GM21619 (cell line): ENCODE measurements around the gene SKAP1.
"Not testable (repeated sequence)": the region's sequence is repeated elsewhere in the genome, so short reads cannot be mapped to it uniquely, and the experiment has no call there.

ENCODE experiments used
- ATAC-seq: cut with Tn5 transposase; IDR thresholded peaks from one replicate; pipeline ENCODE4 v1.9.1; 2021; ENCODE audit not compliant: unreplicated experiment

The SKAP1 gene

DNA sequence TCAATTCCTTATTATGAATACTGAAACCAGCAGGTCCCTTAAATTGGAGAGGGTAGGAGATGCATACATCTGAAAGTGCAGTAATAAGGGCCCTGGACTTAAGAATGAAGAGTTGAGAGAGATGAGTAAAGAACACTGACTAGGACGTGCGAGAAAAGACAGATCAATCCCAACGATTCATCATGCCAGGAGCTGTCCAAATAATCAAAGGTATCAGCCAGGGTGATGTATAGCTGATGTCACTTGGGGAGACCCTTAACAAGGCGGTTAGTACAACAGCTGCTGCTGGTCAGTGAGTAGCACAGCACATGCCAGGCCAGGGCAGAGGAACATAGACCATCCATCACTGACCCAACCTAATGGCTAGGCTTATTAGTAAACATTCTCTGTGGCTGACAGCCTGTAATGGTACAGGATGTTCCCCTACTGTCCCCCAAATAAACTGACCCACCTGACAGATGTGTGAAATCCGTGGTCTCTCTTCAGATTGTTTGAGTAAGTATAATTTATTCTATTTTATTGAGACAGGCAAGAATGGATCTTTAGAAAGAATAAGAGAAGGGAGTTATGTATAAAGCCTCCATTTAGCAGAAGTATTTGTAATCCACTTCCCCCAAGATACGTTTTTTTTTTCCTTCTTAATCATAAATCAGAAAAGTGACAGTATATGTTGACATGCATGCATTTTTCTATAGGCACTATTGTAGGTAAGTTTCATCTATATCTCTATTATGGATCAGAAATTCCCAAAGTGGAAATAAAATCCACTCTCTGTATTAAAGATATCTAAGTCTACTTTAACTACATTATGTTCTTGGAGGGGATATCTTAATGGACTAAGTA lies 204.1 kb downstream of the SKAP1 start:
- no peak for ATAC-seq

DNA sequence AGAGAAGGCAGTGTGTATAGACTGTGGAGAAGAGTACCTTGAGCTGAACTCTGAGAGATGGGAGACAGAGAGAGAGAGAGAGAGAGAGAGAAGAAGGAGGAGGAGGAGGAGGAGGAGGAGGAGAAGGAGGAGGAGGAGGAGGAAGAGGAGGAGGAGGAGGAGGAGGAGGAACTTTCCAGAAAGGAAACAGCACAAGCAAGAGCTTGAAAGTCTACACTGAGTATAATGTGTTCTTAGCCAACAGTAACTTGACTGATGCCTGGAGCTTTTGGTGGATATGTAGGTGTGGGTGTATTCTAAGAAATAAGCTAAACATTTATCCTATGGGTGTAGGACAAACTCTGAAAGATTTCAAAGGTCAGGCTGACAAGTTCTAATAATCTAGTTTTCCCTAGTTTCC lies 206.1 kb downstream of the SKAP1 start:
- no peak for ATAC-seq

DNA sequence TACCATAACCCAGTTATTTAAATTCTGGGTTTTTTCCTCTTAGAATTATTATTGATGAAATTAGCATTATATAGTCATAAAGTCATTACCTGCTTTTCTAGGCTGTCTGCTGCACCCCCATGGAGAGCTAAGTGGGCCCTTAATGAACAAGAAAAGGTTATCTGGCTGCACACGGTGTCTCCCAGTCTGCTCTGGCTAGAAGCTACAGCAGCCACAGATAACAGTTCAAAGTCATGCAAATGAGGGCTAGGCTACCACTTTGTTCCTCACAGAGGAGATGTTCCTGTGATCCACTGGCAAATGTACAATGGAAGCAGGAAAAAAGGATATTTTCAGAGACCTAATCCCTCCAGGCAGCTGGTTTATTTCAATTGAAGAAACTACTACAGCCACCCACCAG lies 210.4 kb downstream of the SKAP1 start:
- no peak for ATAC-seq

DNA sequence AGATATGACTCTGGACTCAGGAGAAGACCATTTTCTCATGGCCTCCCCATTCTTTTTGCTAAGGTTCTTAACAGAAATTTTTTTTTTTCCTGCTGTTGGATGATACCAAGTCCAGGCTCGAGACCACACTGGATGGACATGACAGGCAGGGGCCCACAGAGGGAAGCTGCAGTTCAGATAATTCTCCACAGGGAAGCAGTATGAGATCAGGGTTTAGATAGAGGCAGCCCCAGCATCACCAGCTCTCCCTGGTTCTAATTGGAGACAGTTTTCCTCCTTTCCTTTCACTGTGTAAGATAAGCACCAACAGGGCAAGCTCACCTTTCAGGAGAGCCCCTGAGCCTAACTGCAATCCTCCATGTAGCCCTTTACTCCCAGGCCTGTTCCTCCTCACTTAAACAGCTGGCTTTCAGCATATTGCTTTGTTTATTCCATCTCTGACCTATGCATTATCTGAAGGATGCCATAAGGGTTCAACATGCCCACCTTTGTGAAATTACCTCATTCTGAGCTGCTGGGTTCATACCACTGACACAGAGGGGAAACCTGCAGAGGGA lies 214.4 kb downstream of the SKAP1 start:
- no peak for ATAC-seq

DNA sequence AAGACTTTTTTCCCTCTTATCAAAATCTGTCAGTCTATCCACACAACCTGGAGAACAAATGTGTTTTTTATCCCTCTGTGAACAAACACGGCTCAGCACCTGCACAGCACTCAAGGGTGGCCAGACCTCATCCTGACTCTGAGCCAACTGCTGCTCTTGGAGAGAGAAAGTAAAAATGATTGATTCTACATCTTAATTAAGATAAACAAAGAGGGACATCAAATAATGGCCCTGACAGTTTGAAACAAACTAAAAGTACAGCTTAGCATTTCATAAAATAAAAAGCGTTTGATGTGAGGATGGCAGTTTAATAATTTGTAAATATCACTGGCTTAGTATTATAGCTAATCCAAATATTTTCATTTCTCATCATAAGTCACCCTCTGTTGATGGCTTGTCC lies 216.2 kb downstream of the SKAP1 start:
- ATAC-seq = no peak

DNA sequence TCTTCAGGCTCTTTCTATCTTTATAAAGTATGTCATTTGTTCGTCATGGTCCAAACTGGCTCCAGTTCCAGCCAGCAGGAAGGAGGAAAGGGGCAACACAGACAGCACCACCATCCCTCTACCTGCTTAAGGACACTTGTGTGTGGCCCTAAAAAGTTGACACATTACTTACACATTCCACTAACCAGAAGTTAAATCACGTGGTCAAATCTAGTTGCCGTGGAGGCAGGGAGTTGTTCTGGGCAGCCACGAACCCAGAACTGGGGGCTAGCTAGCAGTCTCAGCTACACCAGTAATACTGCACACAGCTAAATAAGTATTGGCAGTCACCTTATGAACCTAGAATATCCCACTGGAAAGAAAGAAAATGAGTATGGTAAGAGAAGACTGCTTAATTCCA lies 218.2 kb downstream of the SKAP1 start:
- ATAC-seq = no peak

DNA sequence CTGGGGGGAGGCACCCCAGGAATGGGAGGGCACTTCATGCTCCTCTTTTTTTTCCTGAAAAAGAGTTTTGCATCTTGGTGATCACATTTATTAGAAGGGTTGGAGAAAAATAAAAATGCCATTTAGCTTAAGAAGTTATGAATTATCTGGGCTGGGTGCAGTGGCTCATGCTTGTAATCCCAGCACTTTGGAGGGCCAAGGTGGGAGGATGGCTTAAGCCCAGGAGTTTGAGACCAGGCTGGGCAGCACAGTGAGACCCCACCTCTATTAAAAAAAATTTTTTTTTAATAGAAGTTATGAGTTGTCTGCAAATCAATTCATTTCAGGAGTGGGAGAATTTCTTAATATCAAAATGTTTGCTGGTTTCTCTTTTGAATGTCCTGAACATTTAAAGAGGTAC lies 219.0 kb downstream of the SKAP1 start:
- ATAC-seq = no peak

DNA sequence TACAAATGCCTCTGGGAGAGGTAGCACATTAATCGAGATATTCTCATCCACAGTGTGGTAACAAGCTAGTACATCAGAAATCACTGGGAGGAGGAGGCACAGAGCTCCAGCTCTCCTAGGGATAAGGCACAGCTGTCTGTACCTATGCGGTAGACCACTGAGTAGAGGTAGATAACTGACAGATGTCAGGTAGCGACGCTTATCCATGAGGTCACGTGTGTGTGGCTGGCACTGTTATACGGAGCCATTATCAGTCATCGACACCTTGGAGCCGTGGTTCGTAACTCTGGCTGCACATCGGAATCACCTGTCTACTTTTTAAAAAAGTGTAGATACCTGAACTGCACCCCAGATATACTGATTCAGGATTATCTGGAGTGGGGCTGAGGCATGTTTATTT lies 220.0 kb downstream of the SKAP1 start:
- no peak for ATAC-seq

DNA sequence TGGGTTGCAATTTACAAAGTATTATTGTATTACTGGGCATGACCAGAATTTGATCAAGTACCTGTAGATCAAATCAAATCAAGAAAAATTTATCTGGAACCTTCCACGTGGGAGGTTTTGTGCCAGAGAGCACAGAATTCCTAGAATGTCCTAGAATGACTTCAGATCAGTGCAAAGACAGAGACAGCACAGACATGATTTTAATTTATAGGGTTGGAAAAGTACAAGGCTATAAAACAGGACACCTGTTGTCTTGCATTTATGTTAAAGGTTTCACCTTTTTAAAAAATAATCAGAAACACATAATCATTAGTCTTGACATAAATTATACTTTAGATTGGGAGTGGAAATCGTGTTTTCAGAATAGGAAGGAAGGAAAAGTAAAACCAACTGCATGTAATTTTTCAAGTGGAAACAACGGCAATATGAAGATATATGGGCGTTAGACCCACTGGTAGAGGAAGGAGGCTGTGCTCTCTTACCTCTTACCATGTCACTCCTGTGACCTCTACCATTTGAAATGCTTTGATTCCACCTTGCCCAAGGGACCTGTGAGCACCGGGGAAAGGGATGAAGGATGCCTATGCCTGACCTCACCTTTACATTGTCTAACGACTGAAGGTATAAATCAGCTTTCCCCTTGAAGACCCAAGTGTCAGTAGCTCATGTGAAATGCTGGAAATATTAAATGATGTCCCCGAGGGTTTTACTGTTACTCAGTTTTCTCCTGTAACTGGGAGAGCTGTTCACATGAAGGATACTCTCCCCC lies 222.1 kb downstream of the SKAP1 start:
- no peak for ATAC-seq

DNA sequence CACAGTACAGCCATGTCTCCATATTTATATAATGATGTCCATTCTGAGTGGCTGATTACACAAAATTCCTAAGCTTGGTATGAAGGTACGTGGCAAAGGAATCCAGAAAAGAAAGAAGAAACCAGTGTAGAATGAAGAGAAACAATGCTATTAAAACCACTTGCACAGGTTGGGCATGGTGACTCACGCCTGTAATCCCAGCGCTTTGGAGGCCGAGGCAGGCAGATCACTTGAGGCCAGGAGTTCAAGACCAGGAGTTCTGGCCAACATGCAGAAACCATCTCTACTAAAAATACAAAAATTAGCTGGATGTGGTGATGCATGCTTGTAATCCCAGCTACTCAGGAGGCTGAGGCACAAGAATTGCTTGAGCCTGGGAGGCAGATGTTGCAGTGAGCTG lies 223.0 kb downstream of the SKAP1 start:
- not testable (repeated sequence) for ATAC-seq

DNA sequence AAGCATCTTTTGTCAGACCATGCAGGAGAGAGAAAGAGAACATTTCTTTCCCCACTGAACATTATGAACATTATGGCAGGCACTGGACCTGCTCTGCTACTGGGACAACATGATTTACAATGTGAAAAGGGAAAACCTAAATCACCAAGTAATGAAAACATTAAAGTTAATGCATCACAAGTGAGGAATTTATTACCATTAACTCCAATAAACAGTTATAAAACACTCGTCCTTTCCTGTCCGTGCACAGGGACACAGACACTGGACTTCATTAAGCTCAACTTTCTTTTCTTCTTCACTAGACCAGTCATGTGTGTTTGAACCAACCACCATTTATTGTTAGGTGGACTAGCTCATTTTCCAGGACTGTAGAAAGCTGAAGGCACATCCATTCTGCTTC lies 227.1 kb downstream of the SKAP1 start:
- ATAC-seq = no peak

DNA sequence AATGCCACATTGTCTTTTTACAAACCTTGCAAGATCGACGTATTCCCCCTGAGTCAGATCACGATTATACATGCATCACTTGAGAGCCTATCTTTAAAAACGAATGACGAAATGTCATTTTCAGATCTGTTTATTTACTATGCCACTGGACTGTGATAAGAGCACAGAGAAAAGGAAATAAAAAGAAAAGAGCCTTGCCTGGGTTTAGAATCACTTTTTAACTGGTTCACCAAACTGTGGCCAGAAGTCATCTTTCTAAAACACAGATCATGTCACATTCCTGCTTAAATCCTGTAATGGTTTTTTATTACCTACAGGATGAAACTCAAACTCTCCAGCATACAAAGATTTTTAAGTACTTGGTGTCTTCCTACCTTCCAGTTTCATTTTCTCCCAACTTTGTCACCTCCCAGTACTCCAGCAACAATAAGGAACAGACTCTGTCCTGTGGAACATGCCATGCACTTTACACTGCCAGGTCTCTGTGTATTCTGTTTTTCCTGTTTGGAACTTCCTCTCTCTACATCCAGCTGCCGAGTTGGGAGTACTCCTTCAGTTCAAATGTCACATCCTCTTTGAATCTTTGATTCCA lies 231.0 kb downstream of the SKAP1 start:
- ATAC-seq = no peak

DNA sequence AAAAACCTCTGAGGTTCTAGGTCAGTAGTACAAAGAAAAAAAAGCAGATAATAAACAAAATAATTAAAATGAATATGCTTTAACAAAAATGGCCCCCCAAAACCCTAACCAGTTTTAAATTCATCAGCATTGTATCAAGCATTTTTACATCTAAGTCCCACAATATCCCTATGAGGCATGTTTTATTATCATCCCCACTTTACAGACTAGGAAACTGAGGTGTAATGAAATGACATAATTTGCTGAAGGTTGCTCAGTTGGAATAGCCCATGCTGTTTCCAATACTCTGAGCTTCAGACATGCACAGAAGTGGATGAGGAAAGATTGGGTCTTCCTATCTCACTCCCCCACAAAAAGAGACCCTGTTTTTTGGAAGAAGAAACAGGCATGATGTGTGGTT lies 234.1 kb downstream of the SKAP1 start:
- ATAC-seq = no peak

DNA sequence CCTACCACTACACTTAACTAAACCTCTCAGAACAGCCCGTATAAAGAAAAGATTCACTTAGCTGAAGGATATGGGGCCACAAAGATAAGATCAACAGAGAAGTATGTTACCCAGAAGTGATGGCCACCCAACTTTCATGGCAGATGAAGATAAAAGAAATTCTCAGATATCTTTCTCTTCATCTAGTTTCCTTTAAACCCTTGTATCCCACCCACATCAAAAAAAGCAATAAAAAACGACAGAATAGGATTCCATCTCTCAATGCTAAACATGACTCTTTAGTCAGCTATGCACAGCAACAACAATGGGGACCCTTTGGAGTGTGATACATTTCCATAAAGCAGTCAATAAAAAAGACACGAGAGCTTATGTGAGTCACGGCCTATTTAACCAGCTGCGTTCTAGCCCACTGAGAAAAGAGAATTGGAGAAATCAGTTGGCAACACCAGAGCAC lies 235.9 kb downstream of the SKAP1 start:
- ATAC-seq = no peak

DNA sequence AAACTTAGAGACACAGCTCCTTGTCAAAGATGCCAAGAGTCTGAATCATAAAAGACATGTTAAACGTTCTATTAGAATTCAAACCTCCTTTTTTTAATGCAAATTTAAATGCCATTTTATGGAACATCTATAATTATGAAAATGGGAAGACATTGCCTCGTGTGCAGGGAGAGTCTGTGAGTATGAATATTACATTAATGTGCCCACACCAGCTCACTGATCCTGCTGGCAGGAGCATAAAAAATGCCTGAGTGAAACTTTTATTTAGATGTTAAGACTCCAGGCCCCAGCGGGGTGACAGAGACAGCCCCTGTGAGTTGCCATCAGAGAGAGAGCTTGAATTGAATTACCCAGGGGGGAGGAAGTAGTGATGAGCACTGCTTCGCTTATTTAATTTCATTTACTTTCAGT lies 237.7 kb downstream of the SKAP1 start:
- no peak for ATAC-seq

DNA sequence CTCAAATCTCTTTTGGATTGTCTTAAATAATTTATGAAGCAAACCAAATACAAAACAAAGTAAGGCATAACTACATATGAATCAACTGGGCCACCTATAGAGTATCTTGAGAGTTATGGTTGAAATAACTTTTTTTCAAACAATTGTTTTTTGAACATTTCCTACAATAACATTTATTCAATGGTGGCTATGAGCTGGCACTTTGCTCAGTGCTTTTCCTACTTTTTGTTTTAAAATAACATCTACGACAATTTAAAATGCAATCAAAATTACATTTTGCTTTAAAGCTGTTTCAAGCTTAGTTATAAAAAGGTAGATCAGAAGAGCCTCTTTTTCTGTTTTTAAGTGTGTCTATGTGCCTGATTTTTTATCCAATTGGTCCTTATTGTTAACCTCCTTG lies 238.7 kb downstream of the SKAP1 start:
- ATAC-seq = no peak

DNA sequence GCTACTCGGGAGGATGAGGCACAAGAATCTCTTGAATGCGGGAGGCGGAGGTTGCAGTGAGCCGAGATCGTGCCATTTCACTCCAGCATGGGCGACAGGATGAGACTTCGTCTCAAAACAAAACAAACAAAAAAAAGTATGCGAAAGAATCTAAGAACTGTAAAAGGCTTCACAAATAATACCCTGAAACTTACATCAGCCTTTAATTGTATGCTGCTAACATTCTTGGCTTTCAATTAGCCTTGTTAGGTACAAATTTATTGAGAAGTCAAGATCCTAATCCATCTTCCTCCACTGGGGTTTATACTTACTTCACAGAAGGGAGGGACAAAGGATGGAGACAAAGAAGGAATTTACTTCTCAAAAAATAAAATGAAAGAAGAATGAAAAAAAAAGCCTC lies 239.1 kb downstream of the SKAP1 start:
- no peak for ATAC-seq

DNA sequence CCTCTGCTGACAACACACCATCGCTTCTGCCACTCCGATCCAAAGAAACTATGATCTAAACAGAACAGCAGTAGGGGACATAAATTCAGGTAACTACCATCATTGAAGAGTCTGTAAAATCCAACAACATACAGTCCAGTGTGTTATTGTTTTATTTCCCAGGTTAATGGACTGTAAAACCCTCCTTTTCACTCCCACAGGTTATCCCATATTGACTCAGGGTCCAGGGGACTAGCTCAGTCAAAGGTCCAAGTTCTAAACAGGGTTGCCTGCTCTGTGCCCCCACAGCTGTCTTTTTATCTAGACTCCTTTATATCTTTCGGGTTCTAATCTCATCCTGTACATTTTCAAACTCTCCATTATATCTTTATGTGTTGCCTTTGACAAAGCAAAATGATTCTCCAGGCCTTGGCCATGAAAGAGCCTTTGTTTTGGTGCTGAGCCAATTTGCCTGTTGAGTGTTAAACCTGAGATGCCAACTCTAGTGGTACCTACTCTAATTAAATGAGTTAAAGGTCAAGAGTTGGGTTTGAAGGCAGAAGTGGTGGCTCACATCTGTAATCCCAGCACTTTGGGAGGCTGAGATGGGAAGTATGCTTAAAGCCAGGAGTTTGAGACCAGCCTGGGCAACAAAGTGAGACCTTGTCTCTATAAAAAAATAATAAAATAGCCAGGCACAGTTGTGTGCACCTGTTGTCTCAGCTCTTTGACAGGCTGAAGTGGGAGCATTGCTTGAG lies 242.0 kb downstream of the SKAP1 start:
- no peak for ATAC-seq

DNA sequence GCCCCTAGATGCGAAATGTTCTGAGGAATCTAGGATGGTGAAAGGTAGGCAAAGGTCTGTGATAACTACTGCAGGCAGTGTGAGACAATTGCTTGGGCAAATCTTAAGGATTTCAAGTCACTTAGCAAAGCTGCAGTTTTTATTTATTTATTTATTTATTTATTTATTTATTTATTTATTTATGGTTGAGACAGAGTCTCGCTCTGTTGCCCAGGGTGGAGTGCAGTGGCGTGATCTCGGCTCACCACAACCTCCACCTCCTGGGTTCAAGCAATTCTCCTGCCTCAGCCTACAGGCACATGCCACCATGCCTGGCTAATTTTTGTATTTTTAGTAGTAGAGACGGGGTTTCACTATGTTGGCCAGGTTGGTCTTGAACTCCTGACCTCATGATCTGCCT lies 243.7 kb downstream of the SKAP1 start:
- not testable (repeated sequence) for ATAC-seq

DNA sequence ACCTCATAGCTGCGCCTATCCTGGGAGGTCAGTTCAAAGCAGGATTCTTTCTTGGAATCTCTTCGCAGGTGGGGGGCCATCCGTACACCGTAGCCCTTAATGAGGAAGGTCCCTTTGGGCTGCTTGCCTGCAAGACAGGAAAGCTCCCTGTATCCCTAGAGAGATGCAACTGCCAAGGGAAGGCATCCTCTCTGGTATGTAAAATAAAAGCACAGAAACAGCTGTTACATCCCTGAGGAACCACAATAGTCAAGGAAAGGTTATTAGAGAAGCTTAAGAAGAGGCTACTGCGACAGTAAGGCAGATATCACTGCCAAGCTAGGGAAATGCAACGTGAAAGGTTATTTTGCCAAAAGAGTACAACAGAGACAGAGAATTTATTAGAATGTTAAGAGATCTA lies 245.3 kb downstream of the SKAP1 start:
- no peak for ATAC-seq

DNA sequence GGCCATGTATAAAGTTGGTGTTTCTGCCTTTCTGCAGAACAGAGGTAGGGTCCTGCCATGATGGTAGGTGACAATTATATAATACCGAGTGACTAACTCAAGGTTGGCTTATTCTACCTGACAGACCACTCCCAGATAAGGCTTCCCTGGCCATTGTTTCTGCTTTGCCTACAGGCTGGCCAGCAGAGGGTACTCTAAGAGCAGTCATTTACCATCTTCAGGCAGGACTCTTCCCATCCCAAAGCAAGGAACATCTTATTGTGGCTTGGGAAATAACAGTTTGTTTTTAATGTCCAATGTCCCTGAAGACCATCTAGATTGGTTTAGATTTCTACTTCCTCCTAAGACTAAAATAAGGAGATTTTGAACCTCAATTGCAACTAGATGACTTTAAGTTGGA lies 248.4 kb downstream of the SKAP1 start:
- ATAC-seq = no peak
